NB4 (cell line): ENCODE data around the gene SPIRE2.
"Not testable (repeated sequence)": the region's sequence is repeated elsewhere in the genome, so short reads cannot be mapped to it uniquely, and the experiment has no call there.

Source experiments
- DNase-seq: peaks from one replicate; pipeline ENCODE4 v3.0.0; 2010; ENCODE audit warnings: low read depth
- H3K4me3 ChIP-seq: one replicate; pipeline ENCODE4 v1.5.1; 2011; ENCODE audit warnings: mild to moderate bottlenecking, low read depth, low read length, moderate library complexity
- CTCF ChIP-seq: IDR thresholded peaks from one replicate; pipeline ENCODE4 v1.5.1; 2012; ENCODE audit warnings: low read depth, low read length
- MAX ChIP-seq: IDR thresholded peaks from 2 replicates; pipeline ENCODE4 v1.6.1; 2011; ENCODE audit warnings: low read depth, low read length
- MYC ChIP-seq: IDR thresholded peaks from 2 replicates; pipeline ENCODE4 v1.6.1; 2011; ENCODE audit warnings: low read depth, low read length
- POLR2A ChIP-seq: IDR thresholded peaks from 2 replicates; pipeline ENCODE4 v1.6.1; 2011; ENCODE audit warnings: mild to moderate bottlenecking; ENCODE audit not compliant: insufficient read length; ENCODE audit errors: extremely low read depth

Gene SPIRE2

GRCh38 chr16:89913408-89914387, 85.4 kb downstream of the SPIRE2 start:
- no peak for DNase-seq
- TF ChIP-seq POLR2A: no peak
- no peak for TF ChIP-seq MYC
- TF ChIP-seq CTCF: no peak
- no peak for TF ChIP-seq MAX
- no peak overlapping the region for H3K4me3 ChIP-seq

- H3K4me3 ChIP-seq, DNase-seq: not testable (repeated sequence)
These were observed 86.5 kb downstream of the SPIRE2 start for GRCh38 chr16:89914642-89915285.

GRCh38 chr16:89915303-89916232, 87.3 kb downstream of the SPIRE2 start:
- no peak for DNase-seq
- TF ChIP-seq CTCF: no peak
- no peak for TF ChIP-seq MYC
- no peak for TF ChIP-seq POLR2A
- TF ChIP-seq MAX: no peak
- H3K4me3 ChIP-seq: no peak overlapping the region

GRCh38 chr16:89917773-89918452, 89.6 kb downstream of the SPIRE2 start:
- DNase-seq: peak; percentile 96
- TF ChIP-seq CTCF (no peak), MYC (peak; percentile 99), POLR2A (peak; percentile 51), MAX (peak; percentile 99)
- peak overlapping the region; percentile 56 for H3K4me3 ChIP-seq

GRCh38 chr16:89918453-89919347, 90.4 kb downstream of the SPIRE2 start, which contains the start of gene MC1R:
TSS of gene MC1R (plus strand) at chr16:89918862. CDS start at chr16:89919259, 397 bp downstream.
- peak within 1 kb of the TSS; percentile 56 for H3K4me3 ChIP-seq
- DNase-seq: peak; percentile 90
- TF ChIP-seq CTCF: peak; percentile 59
- peak; percentile 87 for TF ChIP-seq MAX
- peak; percentile 67 for TF ChIP-seq POLR2A
- TF ChIP-seq MYC: peak; percentile 91
